ENCODE measurements around the gene AQP2. TPM values are rescaled to one million over a fixed set of nuclear protein-coding genes. Genes with fewer than 3 reads are reported as not detected.

Gene AQP2
- total and polyA plus RNA-seq, 7 experiments from 2014 or later = not detected

DNA sequence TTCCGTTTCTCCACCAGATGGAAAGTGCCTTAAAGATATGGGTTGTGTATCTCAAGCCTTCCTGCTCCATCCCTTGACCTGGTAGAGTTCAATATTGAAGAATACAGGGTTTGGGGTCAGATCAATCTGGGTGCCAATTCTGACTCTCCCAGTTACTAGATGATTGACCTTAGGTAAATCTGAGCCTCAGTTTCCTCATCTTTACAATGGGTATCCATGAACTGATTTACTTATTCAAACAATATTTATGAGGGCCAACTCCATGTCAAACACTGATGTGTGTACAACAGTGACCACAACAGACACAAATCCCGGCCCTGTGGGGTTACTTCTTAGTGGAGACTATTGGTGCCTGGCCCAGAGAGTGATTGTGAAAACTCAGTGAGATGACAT is 39.3 kb upstream of the AQP2 start:
- H3K4me3 ChIP-seq (ENCODE audit: low read length) = no peak overlapping the region
- H3K9me3 ChIP-seq (ENCODE audit: control insufficient read depth in 2 of 3, low read length in 3 of 3) = no peaks in the 10 kb centered on the region
- no peak overlapping the region for H3K27ac Mint-ChIP-seq
- no peaks in the 10 kb centered on the region for H3K27me3 ChIP-seq (ENCODE audit: control insufficient read depth in 2 of 2, insufficient read depth in 2 of 2, low read length in 2 of 2)
- H3K27ac ChIP-seq (ENCODE audit: low read depth, low read length) = no peak overlapping the region
- intact Hi-C loops (cut with micrococcal nuclease) = no loop called here
- no peaks in the 10 kb centered on the region for H3K36me3 Mint-ChIP-seq
- H3K9me3 Mint-ChIP-seq = peaks cover 0 to 2% (median 0%) of the 10 kb centered on the region in 11 donors
- POLR2A ChIA-PET = no interaction called here
- no peaks in the 10 kb centered on the region for H3K36me3 ChIP-seq (ENCODE audit: control insufficient read depth in 2 of 3, insufficient read depth in 3 of 3, low read length in 3 of 3)
- ATAC-seq = no peak
- H3K4me3 Mint-ChIP-seq = no peak overlapping the region
- no peaks in the 10 kb centered on the region for H3K4me1 ChIP-seq (ENCODE audit: control insufficient read depth in 2 of 2, insufficient read depth in 2 of 2, low read length in 2 of 2)
- DNase-seq = no peak
- peaks cover 0 to 5% (median 0%) of the 10 kb centered on the region in 5 donors for H3K27me3 Mint-ChIP-seq
- CTCF ChIA-PET = no interaction called here
- H3K4me1 Mint-ChIP-seq = no peaks in the 10 kb centered on the region

GRCh38 chr12:49912345-49913255 is 37.9 kb upstream of the AQP2 start:
- ATAC-seq = no peak
- POLR2A ChIA-PET = no interaction called here
- Histone ChIP-seq H3K4me3 (ENCODE audit: low read length) (no peak overlapping the region), H3K36me3 (ENCODE audit: control insufficient read depth in 2 of 3, insufficient read depth in 3 of 3, low read length in 3 of 3) (no peaks in the 10 kb centered on the region), H3K27ac (ENCODE audit: low read depth, low read length) (no peak overlapping the region), H3K27me3 (ENCODE audit: control insufficient read depth in 2 of 2, insufficient read depth in 2 of 2, low read length in 2 of 2) (no peaks in the 10 kb centered on the region), H3K4me1 (ENCODE audit: control insufficient read depth in 2 of 2, insufficient read depth in 2 of 2, low read length in 2 of 2) (no peaks in the 10 kb centered on the region), H3K9me3 (ENCODE audit: control insufficient read depth in 2 of 3, low read length in 3 of 3) (no peaks in the 10 kb centered on the region)
- peaks cover 0 to 7% (median 0%) of the 10 kb centered on the region in 5 donors for H3K27me3 Mint-ChIP-seq
- H3K27ac Mint-ChIP-seq = no peak overlapping the region
- H3K4me1 Mint-ChIP-seq = no peaks in the 10 kb centered on the region
- H3K4me3 Mint-ChIP-seq = no peak overlapping the region
- CTCF ChIA-PET = no interaction called here
- H3K36me3 Mint-ChIP-seq = no peaks in the 10 kb centered on the region
- H3K9me3 Mint-ChIP-seq = peaks cover 0 to 2% (median 0%) of the 10 kb centered on the region in 11 donors
- DNase-seq = no peak
- intact Hi-C loops (cut with micrococcal nuclease) = no loop called here

DNA sequence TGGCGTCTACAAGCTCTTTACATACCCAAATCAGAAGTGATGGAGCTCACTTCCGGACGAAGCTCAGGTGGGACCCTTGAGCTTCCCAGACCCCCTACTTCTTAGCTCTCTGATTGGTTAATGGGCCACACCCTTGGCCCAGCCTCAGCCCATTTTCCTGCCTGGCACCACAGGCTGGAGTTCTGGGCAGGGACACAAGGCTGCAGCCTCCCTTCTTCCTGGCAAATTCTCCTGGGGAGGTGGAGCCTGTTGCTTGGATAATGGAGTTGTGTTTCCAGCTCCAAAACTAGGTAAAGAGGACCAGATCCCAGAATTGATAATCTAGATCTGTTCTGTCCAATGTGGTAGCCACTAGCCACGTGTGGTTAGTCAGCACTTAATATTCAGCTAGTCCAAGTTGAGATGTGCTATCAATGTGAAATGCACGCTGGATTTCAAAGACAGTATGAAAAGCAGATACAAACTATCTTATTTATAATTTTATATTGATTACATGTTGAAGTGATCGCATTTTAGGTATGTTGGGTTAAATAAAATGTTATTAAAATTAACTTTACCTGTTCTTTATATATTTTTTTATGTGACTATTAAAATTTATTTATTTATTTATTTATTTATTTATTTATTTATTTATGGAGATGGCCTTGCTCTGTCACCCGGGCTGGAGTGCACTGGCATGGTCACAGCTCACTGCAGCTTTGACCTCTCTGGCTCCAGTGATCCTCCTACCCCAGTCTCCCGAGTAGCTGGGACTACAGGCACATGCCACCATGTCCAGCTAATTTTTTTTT is 34.2 kb upstream of the AQP2 start:
- ATAC-seq (no peak), DNase-seq (no peak)
- Mint-ChIP-seq H3K9me3 (no peaks in the 10 kb centered on the region), H3K27me3 (peaks cover 0 to 9% (median 4%) of the 10 kb centered on the region in 5 donors), H3K27ac (no peak overlapping the region), H3K4me1 (no peaks in the 10 kb centered on the region), H3K36me3 (no peaks in the 10 kb centered on the region), H3K4me3 (no peak overlapping the region)
- intact Hi-C loops (cut with micrococcal nuclease) = no loop called here
- Histone ChIP-seq H3K36me3 (ENCODE audit: control insufficient read depth in 2 of 3, insufficient read depth in 3 of 3, low read length in 3 of 3) (no peaks in the 10 kb centered on the region), H3K9me3 (ENCODE audit: control insufficient read depth in 2 of 3, low read length in 3 of 3) (no peaks in the 10 kb centered on the region), H3K4me3 (ENCODE audit: low read length) (no peak overlapping the region), H3K4me1 (ENCODE audit: control insufficient read depth in 2 of 2, insufficient read depth in 2 of 2, low read length in 2 of 2) (no peaks in the 10 kb centered on the region), H3K27ac (ENCODE audit: low read depth, low read length) (no peak overlapping the region), H3K27me3 (ENCODE audit: control insufficient read depth in 2 of 2, insufficient read depth in 2 of 2, low read length in 2 of 2) (no peaks in the 10 kb centered on the region)
- ChIA-PET CTCF (no interaction called here), POLR2A (no interaction called here)

DNA sequence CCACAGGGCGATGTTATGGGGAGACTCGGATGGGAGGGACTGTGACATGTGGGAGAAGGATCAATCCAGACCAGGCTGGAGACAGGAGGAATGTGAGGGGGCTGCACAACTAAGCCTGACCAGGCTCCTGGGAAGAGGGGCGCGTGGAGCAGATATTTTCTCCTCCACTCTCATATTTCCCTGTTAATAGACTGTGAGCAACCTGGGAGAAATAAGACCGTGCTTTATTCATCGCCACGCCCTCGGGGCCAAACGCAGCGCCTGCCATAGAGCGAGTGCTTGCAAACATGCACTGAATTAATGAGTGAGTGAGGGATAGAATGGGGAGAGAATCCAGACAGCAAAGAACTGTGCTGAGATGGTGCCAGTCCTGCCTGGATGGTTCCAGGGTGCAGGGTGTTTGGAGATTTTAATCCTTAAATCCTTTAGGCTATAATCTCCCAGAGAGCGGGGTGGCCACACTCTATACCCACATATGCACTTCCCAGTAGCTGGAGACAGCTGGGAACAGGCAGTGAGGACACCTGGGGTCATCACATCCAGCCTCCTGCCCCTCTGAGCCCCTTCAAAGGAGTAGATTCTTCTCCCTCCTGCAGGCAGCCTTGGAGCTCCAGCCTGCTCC is 33.3 kb upstream of the AQP2 start:
- no peak for DNase-seq
- Histone ChIP-seq H3K9me3 (ENCODE audit: control insufficient read depth in 2 of 3, low read length in 3 of 3) (no peaks in the 10 kb centered on the region), H3K4me3 (ENCODE audit: low read length) (no peak overlapping the region), H3K27ac (ENCODE audit: low read depth, low read length) (no peak overlapping the region), H3K27me3 (ENCODE audit: control insufficient read depth in 2 of 2, insufficient read depth in 2 of 2, low read length in 2 of 2) (no peaks in the 10 kb centered on the region), H3K4me1 (ENCODE audit: control insufficient read depth in 2 of 2, insufficient read depth in 2 of 2, low read length in 2 of 2) (no peaks in the 10 kb centered on the region), H3K36me3 (ENCODE audit: control insufficient read depth in 2 of 3, insufficient read depth in 3 of 3, low read length in 3 of 3) (no peaks in the 10 kb centered on the region)
- Mint-ChIP-seq H3K27me3 (peaks cover 0 to 10% (median 4%) of the 10 kb centered on the region in 5 donors), H3K27ac (no peak overlapping the region), H3K9me3 (peaks cover 0 to 1% (median 0%) of the 10 kb centered on the region in 11 donors), H3K4me3 (no peak overlapping the region), H3K36me3 (no peaks in the 10 kb centered on the region), H3K4me1 (no peaks in the 10 kb centered on the region)
- intact Hi-C loops (cut with micrococcal nuclease) = no loop called here
- CTCF ChIA-PET = no interaction called here
- ATAC-seq = no peak
- POLR2A ChIA-PET = no interaction called here

GRCh38 chr12:49917788-49918173 is 32.8 kb upstream of the AQP2 start:
- Histone ChIP-seq H3K4me1 (ENCODE audit: control insufficient read depth in 2 of 2, insufficient read depth in 2 of 2, low read length in 2 of 2) (no peaks in the 10 kb centered on the region), H3K4me3 (ENCODE audit: low read length) (no peak overlapping the region), H3K9me3 (ENCODE audit: control insufficient read depth in 2 of 3, low read length in 3 of 3) (no peaks in the 10 kb centered on the region), H3K27ac (ENCODE audit: low read depth, low read length) (no peak overlapping the region), H3K27me3 (ENCODE audit: control insufficient read depth in 2 of 2, insufficient read depth in 2 of 2, low read length in 2 of 2) (no peaks in the 10 kb centered on the region), H3K36me3 (ENCODE audit: control insufficient read depth in 2 of 3, insufficient read depth in 3 of 3, low read length in 3 of 3) (no peaks in the 10 kb centered on the region)
- CTCF ChIA-PET = no interaction called here
- POLR2A ChIA-PET = no interaction called here
- intact Hi-C loops (cut with micrococcal nuclease) = no loop called here
- no peaks in the 10 kb centered on the region for H3K4me1 Mint-ChIP-seq
- no peak overlapping the region for H3K4me3 Mint-ChIP-seq
- DNase-seq (no peak), ATAC-seq (no peak)
- H3K27ac Mint-ChIP-seq = no peak overlapping the region
- peaks cover 0 to 10% (median 4%) of the 10 kb centered on the region in 5 donors for H3K27me3 Mint-ChIP-seq
- H3K36me3 Mint-ChIP-seq = no peaks in the 10 kb centered on the region
- H3K9me3 Mint-ChIP-seq = peaks cover 0 to 1% (median 0%) of the 10 kb centered on the region in 11 donors

DNA sequence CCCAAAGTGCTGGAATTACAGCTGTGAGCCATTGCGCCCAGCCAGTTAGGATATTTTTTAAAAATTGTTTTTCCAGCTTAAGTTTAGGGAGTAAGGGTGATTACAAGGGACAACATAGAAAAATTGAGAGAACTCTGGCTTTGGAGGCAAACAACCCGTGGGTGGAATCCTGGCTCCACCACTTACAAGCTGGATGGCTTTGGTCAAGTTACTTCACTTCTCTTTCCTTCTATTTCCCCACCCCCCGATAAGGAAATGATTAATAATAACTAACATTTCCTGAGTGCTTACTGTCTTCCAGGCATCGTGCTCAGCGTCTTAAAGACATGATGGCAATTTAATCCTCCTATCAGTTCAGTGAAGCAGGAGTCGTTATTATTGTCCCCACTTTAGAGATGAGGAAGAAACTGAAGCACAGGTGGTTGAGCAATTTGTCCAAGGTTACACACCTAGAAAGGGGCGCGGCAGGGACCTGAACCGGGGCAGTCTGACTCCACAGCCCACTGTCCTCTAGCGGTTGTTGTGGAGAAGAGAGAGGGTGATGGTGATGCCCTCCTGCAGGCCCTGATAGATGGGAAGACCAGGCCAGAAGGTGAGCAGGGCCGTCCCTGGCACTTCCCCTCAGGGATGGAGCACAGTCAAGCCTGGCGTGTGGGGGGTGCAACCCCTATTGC is 30.2 kb upstream of the AQP2 start:
- intact Hi-C loops (cut with micrococcal nuclease) = no loop called here
- Mint-ChIP-seq H3K27me3 (peaks cover 0 to 10% (median 4%) of the 10 kb centered on the region in 5 donors), H3K27ac (no peak overlapping the region), H3K36me3 (no peaks in the 10 kb centered on the region), H3K9me3 (peaks cover 0 to 1% (median 0%) of the 10 kb centered on the region in 11 donors), H3K4me3 (no peak overlapping the region), H3K4me1 (no peaks in the 10 kb centered on the region)
- DNase-seq (no peak), ATAC-seq (no peak)
- H3K9me3 ChIP-seq (ENCODE audit: control insufficient read depth in 2 of 3, low read length in 3 of 3) = no peaks in the 10 kb centered on the region
- POLR2A ChIA-PET = no interaction called here
- CTCF ChIA-PET = no interaction called here
- H3K27ac ChIP-seq (ENCODE audit: low read depth, low read length) = no peak overlapping the region
- no peaks in the 10 kb centered on the region for H3K36me3 ChIP-seq (ENCODE audit: control insufficient read depth in 2 of 3, insufficient read depth in 3 of 3, low read length in 3 of 3)
- no peaks in the 10 kb centered on the region for H3K4me1 ChIP-seq (ENCODE audit: control insufficient read depth in 2 of 2, insufficient read depth in 2 of 2, low read length in 2 of 2)
- no peaks in the 10 kb centered on the region for H3K27me3 ChIP-seq (ENCODE audit: control insufficient read depth in 2 of 2, insufficient read depth in 2 of 2, low read length in 2 of 2)
- H3K4me3 ChIP-seq (ENCODE audit: low read length) = no peak overlapping the region

Measured in naive thymus-derived CD4-positive, alpha-beta T cell (primary cell).